Gastrocnemius medialis (tissue), 4 donors: ENCODE results near the gene DAAM1. TPM values are rescaled to one million over a fixed set of nuclear protein-coding genes. Genes with fewer than 3 reads are reported as not detected.
A peak's percentile ranks its signal among the peaks of the same experiment; 100 is the strongest.

Source experiments
- ATAC-seq, 2 donors: fragments of 150-250 bp; one replicate each; pipeline ENCODE4 v1.9.1; 2016
- DNase-seq, 2 donors: peaks; one replicate each; pipeline ENCODE4 v3.0.0-alpha.2; 2019
- H3K27ac ChIP-seq, 4 donors: fragments of 200-600 bp; sonication (generic); 1 replicate in 1 of 4; 2 replicates in 3 of 4; pipeline ENCODE4 v1.5.1; 2016 to 2018; ENCODE audit warnings: mild to moderate bottlenecking in 2 of 4, moderate library complexity in 1 of 4
- H3K27me3 ChIP-seq, 3 donors: fragments of 200-600 bp; sonication (generic) in 2 of 3; 1 replicate in 1 of 3; 2 replicates in 2 of 3; pipeline versions ENCODE4 v1.5.1 to v1.6.0; 2016 to 2019; ENCODE audit warnings: mild to moderate bottlenecking in 1 of 3, moderate library complexity in 1 of 3
- H3K36me3 ChIP-seq, 2 donors: fragments of 200-600 bp; sonication (generic) in 1 of 2; one replicate each; pipeline ENCODE4 v1.5.1; 2017 to 2018
- H3K4me1 ChIP-seq, 2 donors: fragments of 200-600 bp; sonication (generic) in 1 of 2; one replicate each; pipeline ENCODE4 v1.5.1; 2016 to 2017; ENCODE audit warnings: mild to moderate bottlenecking in 2 of 2
- H3K4me3 ChIP-seq, 4 donors: fragments of 200-600 bp; sonication (generic) in 3 of 4; 1 replicate in 1 of 4; 2 replicates in 3 of 4; pipeline ENCODE4 v1.5.1; 2016 to 2019; ENCODE audit warnings: mild to moderate bottlenecking in 2 of 4
- H3K9me3 ChIP-seq, 3 donors: fragments of 200-600 bp; sonication (generic) in 2 of 3; 1 replicate in 1 of 3; 2 replicates in 2 of 3; pipeline ENCODE4 v1.5.1; 2016 to 2019
- CTCF ChIP-seq, 5 experiments: fragments of 450-650 bp in 3 of 5; fragments of 200-600 bp in 2 of 5; sonication (generic) in 2 of 5; IDR thresholded peaks in 4 of 5; conservative IDR thresholded peaks in 1 of 5; 1 replicate in 4 of 5; 2 replicates in 1 of 5; pipeline ENCODE4 v1.5.1; 2016 to 2019; ENCODE audit warnings: antibody characterized with exemption in 5 of 5, mild to moderate bottlenecking in 3 of 5, moderate library complexity in 3 of 5
- POLR2A ChIP-seq, 2 donors: fragments of 450-650 bp; IDR thresholded peaks; one replicate each; pipeline ENCODE4 v1.6.1; 2017; ENCODE audit warnings: antibody characterized with exemption in 2 of 2, mild to moderate bottlenecking in 2 of 2, moderate library complexity in 2 of 2
- in situ Hi-C, 4 donors: fragments of 200-750 bp; cut with MboI; loops; one replicate each; pipeline versions ENCODE4 v1.15.0 to v1.8.0; 2017; ENCODE audit warnings: low sequenced_read_pairs in 4 of 4
- intact Hi-C: fragments of 100-400 bp; cut with DNase I; formaldehyde crosslinking; loops from one replicate; pipeline ENCODE4 v1.15.1; 2023; ENCODE audit warnings: low total_unique reads
- total RNA-seq, 4 donors: library from RNA; depleted of rRNA; stranded (reverse); fragments of >200 nt; gene quantifications; one replicate each; pipeline versions ENCODE4 v1.1.0 to v1.2.3, GENCODE V29; 2016

Gene DAAM1
- total RNA-seq, 4 donors from 2014 or later = 4.4 to 13.9 (median 6.4) TPM

- Histone ChIP-seq H3K9me3 (no peaks in the 10 kb centered on the region), H3K4me3 (no peak overlapping the region), H3K27me3 (no peaks in the 10 kb centered on the region), H3K36me3 (no peaks in the 10 kb centered on the region), H3K4me1 (peaks cover 20 to 23% of the 10 kb centered on the region in 2 donors), H3K27ac (no peak overlapping the region)
- ATAC-seq (no peak), DNase-seq (no peak)
- in situ Hi-C loops = no loop called here
- intact Hi-C loops = no loop called here
- no peak for TF ChIP-seq CTCF (IDR thresholded peaks at IDR 0.05 in 4 of 5, conservative IDR thresholded peaks at IDR 0.05 in 1 of 5)
- TF ChIP-seq POLR2A (IDR thresholded peaks at IDR 0.05) = no peak
Observed at GRCh38 chr14:59346329-59346728, 157.9 kb downstream of the DAAM1 start.

GRCh38 chr14:59346796-59347510, 158.5 kb downstream of the DAAM1 start:
- Histone ChIP-seq H3K27me3 (no peaks in the 10 kb centered on the region), H3K4me3 (no peak overlapping the region), H3K36me3 (no peaks in the 10 kb centered on the region), H3K4me1 (peaks cover 14 to 23% of the 10 kb centered on the region in 2 donors), H3K27ac (no peak overlapping the region), H3K9me3 (no peaks in the 10 kb centered on the region)
- ATAC-seq (no peak), DNase-seq (no peak)
- in situ Hi-C loops (no loop called here), intact Hi-C loops (no loop called here)
- TF ChIP-seq CTCF (IDR thresholded peaks at IDR 0.05 in 4 of 5, conservative IDR thresholded peaks at IDR 0.05 in 1 of 5) = no peak
- TF ChIP-seq POLR2A (IDR thresholded peaks at IDR 0.05) = no peak

- in situ Hi-C loops (no loop called here), intact Hi-C loops (no loop called here)
- no peaks in the 10 kb centered on the region for H3K27me3 ChIP-seq
- no peaks in the 10 kb centered on the region for H3K36me3 ChIP-seq
- no peak overlapping the region for H3K4me3 ChIP-seq
- TF ChIP-seq POLR2A (IDR thresholded peaks at IDR 0.05) (no peak), CTCF (IDR thresholded peaks at IDR 0.05 in 4 of 5, conservative IDR thresholded peaks at IDR 0.05 in 1 of 5) (no peak)
- H3K9me3 ChIP-seq = no peaks in the 10 kb centered on the region
- ATAC-seq (no peak), DNase-seq (no peak)
- H3K27ac ChIP-seq = no peak overlapping the region
- H3K4me1 ChIP-seq = peaks cover 12 to 20% of the 10 kb centered on the region in 2 donors
Observed at GRCh38 chr14:59347511-59347900, 159.0 kb downstream of the DAAM1 start.

GRCh38 chr14:59347915-59348314, 159.4 kb downstream of the DAAM1 start:
- ATAC-seq = no peak
- in situ Hi-C loops = no loop called here
- no peaks in the 10 kb centered on the region for H3K9me3 ChIP-seq
- H3K36me3 ChIP-seq = no peaks in the 10 kb centered on the region
- peak overlapping the region in 1 of 4 donors; percentile 5 for H3K27ac ChIP-seq
- DNase-seq = no peak
- H3K27me3 ChIP-seq = no peaks in the 10 kb centered on the region
- peaks cover 8 to 16% of the 10 kb centered on the region in 2 donors for H3K4me1 ChIP-seq
- TF ChIP-seq POLR2A (IDR thresholded peaks at IDR 0.05) (no peak), CTCF (IDR thresholded peaks at IDR 0.05 in 4 of 5, conservative IDR thresholded peaks at IDR 0.05 in 1 of 5) (no peak)
- no peak overlapping the region for H3K4me3 ChIP-seq
- intact Hi-C loops = no loop called here
